ENCODE measurements around the gene SLC9A7.

DNA sequence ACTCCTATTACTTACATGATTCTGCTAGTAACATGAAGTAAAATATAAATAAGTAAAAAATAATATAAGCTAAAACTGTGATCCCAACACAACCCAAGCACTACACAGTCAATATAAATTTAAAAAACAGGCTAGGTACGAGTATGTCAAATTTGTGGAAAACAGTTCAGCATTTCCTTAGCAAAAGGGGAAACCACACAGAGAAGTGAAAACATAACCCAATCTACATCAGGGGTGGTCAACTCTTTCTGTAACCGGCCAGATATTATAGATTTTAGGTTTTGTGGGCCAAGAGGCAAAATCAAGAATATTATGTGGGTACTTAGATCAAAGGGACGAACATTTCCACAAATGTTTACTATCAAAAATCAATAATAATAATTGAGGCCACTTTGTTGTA lies 115.3 kb downstream of the SLC9A7 start:
- TF ChIP-seq, protein P1, sequence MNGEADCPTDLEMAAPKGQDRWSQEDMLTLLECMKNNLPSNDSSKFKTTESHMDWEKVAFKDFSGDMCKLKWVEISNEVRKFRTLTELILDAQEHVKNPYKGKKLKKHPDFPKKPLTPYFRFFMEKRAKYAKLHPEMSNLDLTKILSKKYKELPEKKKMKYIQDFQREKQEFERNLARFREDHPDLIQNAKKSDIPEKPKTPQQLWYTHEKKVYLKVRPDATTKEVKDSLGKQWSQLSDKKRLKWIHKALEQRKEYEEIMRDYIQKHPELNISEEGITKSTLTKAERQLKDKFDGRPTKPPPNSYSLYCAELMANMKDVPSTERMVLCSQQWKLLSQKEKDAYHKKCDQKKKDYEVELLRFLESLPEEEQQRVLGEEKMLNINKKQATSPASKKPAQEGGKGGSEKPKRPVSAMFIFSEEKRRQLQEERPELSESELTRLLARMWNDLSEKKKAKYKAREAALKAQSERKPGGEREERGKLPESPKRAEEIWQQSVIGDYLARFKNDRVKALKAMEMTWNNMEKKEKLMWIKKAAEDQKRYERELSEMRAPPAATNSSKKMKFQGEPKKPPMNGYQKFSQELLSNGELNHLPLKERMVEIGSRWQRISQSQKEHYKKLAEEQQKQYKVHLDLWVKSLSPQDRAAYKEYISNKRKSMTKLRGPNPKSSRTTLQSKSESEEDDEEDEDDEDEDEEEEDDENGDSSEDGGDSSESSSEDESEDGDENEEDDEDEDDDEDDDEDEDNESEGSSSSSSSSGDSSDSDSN (CRISPR knock-in tag; IDR thresholded peaks at IDR 0.05): no peak
- TF ChIP-seq CTCF (CRISPR knock-in tag; IDR thresholded peaks at IDR 0.05) (no peak), ZFP62 (CRISPR knock-in tag; IDR thresholded peaks at IDR 0.05) (no peak), ZNF605 (CRISPR knock-in tag; IDR thresholded peaks at IDR 0.05) (no peak)

Data from HepG2 (cell line).